B cell (primary cell): ENCODE results near the gene ARAP1. TPM values are rescaled to one million over a fixed set of nuclear protein-coding genes. Genes with fewer than 3 reads are reported as not detected.

ENCODE experiments used
- ATAC-seq: fragments of 200-7000 bp; cut with Tn5 transposase; one replicate; pipeline ENCODE4 v1.10.0; 2021; ENCODE audit warnings: low read depth, mild to moderate bottlenecking, moderate number of reproducible peaks, moderate library complexity
- CTCF ChIA-PET: fragments of 350-600 bp; sonication (Branson Sonifier 250); formaldehyde crosslinking; loops from one replicate; lab custom pipeline; 2021; ENCODE audit warnings: antibody characterized with exemption, inconsistent platforms; lab: Charles Lee
- POLR2A ChIA-PET: fragments of 350-600 bp; sonication (Branson Sonifier 250); formaldehyde crosslinking; loops from one replicate; lab custom pipeline; 2021; ENCODE audit warnings: antibody characterized with exemption; lab: Charles Lee
- DNase-seq: peaks from one replicate; pipeline ENCODE4 v3.0.0; 2013
- H2AFZ ChIP-seq: 2 replicates; pipeline ENCODE4 v1.6.1; 2012; ENCODE audit warnings: mild to moderate bottlenecking, low read depth, low read length; ENCODE audit not compliant: insufficient read depth, poor library complexity, severe bottlenecking
- H3K27ac ChIP-seq, 2 donors: 1 replicate in 1 of 2; 2 replicates in 1 of 2; pipeline ENCODE4 v1.5.1; 2012 to 2013; ENCODE audit warnings: low read length in 2 of 2, mild to moderate bottlenecking in 2 of 2, moderate library complexity in 1 of 2
- H3K27me3 ChIP-seq, 4 experiments: fragments of 200-600 bp in 1 of 4; sonication (generic) in 1 of 4; replicated peaks in 1 of 4; 1 replicate in 2 of 4; 2 replicates in 2 of 4; pipeline versions ENCODE4 v1.6.1 to v1.7.0; 2013 to 2016; ENCODE audit warnings: low read length in 3 of 4, mild to moderate bottlenecking in 2 of 4, mixed read lengths in 1 of 4, moderate library complexity in 1 of 4; ENCODE audit not compliant: insufficient read depth in 4 of 4, control insufficient read depth in 3 of 4; ENCODE audit errors: control extremely low read depth in 1 of 4
- H3K36me3 ChIP-seq, 2 experiments: replicated peaks in 1 of 2; 1 replicate in 1 of 2; 2 replicates in 1 of 2; pipeline versions ENCODE4 v1.6.1 to v1.7.1; 2013; ENCODE audit warnings: low read length in 1 of 2; ENCODE audit not compliant: insufficient read depth in 2 of 2, control insufficient read depth in 1 of 2; ENCODE audit errors: control extremely low read depth in 1 of 2, extremely low read depth in 1 of 2
- H3K4me1 ChIP-seq, 2 donors: fragments of 200-600 bp in 1 of 2; sonication (generic) in 1 of 2; 1 replicate in 1 of 2; 2 replicates in 1 of 2; pipeline versions ENCODE4 v1.5.1 to v1.6.1; 2013 to 2017; ENCODE audit warnings: low read length in 2 of 2; ENCODE audit not compliant: control insufficient read depth in 2 of 2, insufficient read depth in 2 of 2
- H3K4me2 ChIP-seq: replicated peaks from 2 replicates; pipeline ENCODE3; 2012; ENCODE audit warnings: mild to moderate bottlenecking, low read depth, low read length; ENCODE audit not compliant: poor library complexity, severe bottlenecking
- H3K4me3 ChIP-seq, 5 experiments: fragments of 200-600 bp in 1 of 5; sonication (generic) in 1 of 5; 1 replicate in 3 of 5; 2 replicates in 2 of 5; pipeline versions ENCODE4 v1.5.1 to v1.7.0; 2011 to 2016; ENCODE audit warnings: low read length in 4 of 5, mild to moderate bottlenecking in 4 of 5, low read depth in 2 of 5, control low read depth in 1 of 5, moderate library complexity in 1 of 5; ENCODE audit not compliant: insufficient read depth in 1 of 5; ENCODE audit errors: control extremely low read depth in 1 of 5, extremely low read depth in 1 of 5
- H3K79me2 ChIP-seq: fragments of 200-600 bp; sonication (generic); one replicate; pipeline ENCODE4 v1.6.0; 2016; ENCODE audit warnings: low read length; ENCODE audit not compliant: control insufficient read depth, insufficient read depth
- H3K9ac ChIP-seq: fragments of 200-600 bp; sonication (generic); 2 replicates; pipeline ENCODE4 v1.6.1; 2017; ENCODE audit warnings: mild to moderate bottlenecking, low read length, moderate library complexity
- H3K9me3 ChIP-seq, 3 donors: one replicate each; pipeline versions ENCODE4 v1.6.1 to v1.7.1; 2013; ENCODE audit warnings: low read length in 2 of 3; ENCODE audit not compliant: control insufficient read depth in 2 of 3, insufficient read depth in 1 of 3; ENCODE audit errors: control extremely low read depth in 1 of 3
- H4K20me1 ChIP-seq: 2 replicates; pipeline ENCODE4 v1.6.0; 2012; ENCODE audit warnings: mild to moderate bottlenecking, low read length; ENCODE audit not compliant: insufficient read depth, control insufficient read depth, poor library complexity, severe bottlenecking
- H3K27ac Mint-ChIP-seq: one replicate; pipeline ENCODE4 v1.8.0; 2021; ENCODE audit warnings: mixed read lengths
- H3K27me3 Mint-ChIP-seq: one replicate; pipeline ENCODE4 v1.8.0; 2021; ENCODE audit warnings: mixed read lengths
- H3K4me1 Mint-ChIP-seq: one replicate; pipeline ENCODE4 v1.8.0; 2021; ENCODE audit warnings: mixed read lengths
- H3K4me3 Mint-ChIP-seq: one replicate; pipeline ENCODE4 v1.8.0; 2021; ENCODE audit warnings: mixed read lengths
- H3K9me3 Mint-ChIP-seq: one replicate; pipeline ENCODE4 v1.8.0; 2022; ENCODE audit warnings: mixed read lengths; ENCODE audit not compliant: insufficient read depth
- EZH2 ChIP-seq: IDR thresholded peaks from 2 replicates; pipeline ENCODE4 v1.6.1; 2012; ENCODE audit warnings: borderline replicate concordance, low read depth, mild to moderate bottlenecking, moderate library complexity, low read length; ENCODE audit not compliant: insufficient read depth, poor library complexity, severe bottlenecking
- WGBS: methylation state at CpG from one replicate; pipeline ENCODE4 v1.1.5; 2013; ENCODE audit warnings: missing lambda C conversion rate; ENCODE audit not compliant: insufficient coverage; 5-methylcytosine and 5-hydroxymethylcytosine counted together
- intact Hi-C: fragments of 100-400 bp; cut with micrococcal nuclease; formaldehyde crosslinking; loops from one replicate; pipeline ENCODE4 v1.10.0; 2022
- polyA plus RNA-seq: library from polyadenylated mRNA; depleted of rRNA; stranded (reverse); fragments of >200 nt; gene quantifications from 2 replicates; pipeline ENCODE4 v1.2.3, GENCODE V29; 2012
- total RNA-seq, 2 donors: library from RNA; stranded (reverse); fragments of 120-200 nt in 1 of 2; gene quantifications; 1 replicate in 1 of 2; 2 replicates in 1 of 2; pipeline versions ENCODE4 v1.2.3 to v1.2.4, GENCODE V29; 2013 to 2022
- TF ChIP-seq, protein P1 (sequence below): fragments of 200-600 bp; IDR thresholded peaks from one replicate; pipeline ENCODE4 v1.8.0; 2022; ENCODE audit warnings: antibody characterized with exemption, mild to moderate bottlenecking

The ARAP1 gene
- total and polyA plus RNA-seq, 2 donors (not counting 1 experiment from before 2014, with no cell fraction given) = 143 to 242 TPM

DNA sequence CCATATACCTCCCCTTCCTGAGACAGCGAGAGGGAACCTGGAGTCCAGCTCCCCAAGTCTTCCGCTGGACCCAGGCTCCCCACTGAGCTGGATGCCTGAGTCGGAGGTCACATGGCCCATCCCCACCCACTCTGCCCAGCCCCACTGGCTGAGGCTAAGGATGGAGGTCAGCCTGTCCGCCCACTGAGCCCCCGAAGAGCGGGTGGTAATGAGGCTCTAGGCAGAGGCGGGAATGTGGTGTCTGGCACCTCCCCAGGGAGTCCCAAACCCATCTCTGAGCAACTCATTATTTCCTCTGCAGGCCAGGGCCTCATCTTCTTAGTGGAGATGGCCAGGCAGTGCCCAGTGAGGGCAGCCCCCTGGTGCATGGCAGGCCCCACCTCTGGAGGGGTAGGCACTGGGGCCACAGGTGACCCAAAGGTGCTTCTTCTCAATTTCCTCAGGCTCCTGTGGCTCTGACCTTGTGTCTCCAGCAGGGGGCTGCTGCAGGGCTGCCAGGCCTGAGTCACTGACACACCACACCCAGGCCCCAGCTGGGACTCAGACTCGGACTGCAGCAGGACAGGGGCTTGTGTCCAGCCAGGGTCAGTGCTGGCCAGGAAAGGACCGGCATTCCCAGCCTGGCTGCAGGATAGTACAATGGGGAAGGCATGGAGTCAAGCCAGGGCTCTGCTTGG, 67.8 kb downstream of the ARAP1 start:
- Histone ChIP-seq H3K36me3 (peaks cover 0 to 53% of the 10 kb centered on the region in 2 experiments), H3K27me3 (no peaks in the 10 kb centered on the region), H3K9ac (no peak overlapping the region), H3K79me2 (no peaks in the 10 kb centered on the region), H3K4me3 (no peak overlapping the region), H2AFZ (no peak overlapping the region), H3K9me3 (no peaks in the 10 kb centered on the region), H3K27ac (no peak overlapping the region), H3K4me2 (no peak overlapping the region), H3K4me1 (no peaks in the 10 kb centered on the region), H4K20me1 (peaks cover 30% of the 10 kb centered on the region)
- intact Hi-C loops = loop anchor here (1.0 to 5.0 kb wide), 4 partner anchors 38 to 558 kb away; no protein-coding TSS in a partner anchor
- peak; percentile 75 for ATAC-seq
- ChIA-PET CTCF (interaction anchor here (0.6 to 5.5 kb wide), 43 partner anchors 8 to 708 kb away, joined by 3 to 64 read pairs (median 4); partner anchors contain the start of gene STARD10), POLR2A (interaction anchor here (0.6 kb wide), 1 partner anchor 9 kb away, joined by 3 read pairs; no protein-coding TSS in a partner anchor)
- 93% methylated on average over 6 of the region's 9 CpGs for WGBS
- peaks cover 5% of the 10 kb centered on the region for H3K4me1 Mint-ChIP-seq
- DNase-seq = peak; percentile 63
- H3K27me3 Mint-ChIP-seq = no peaks in the 10 kb centered on the region
- TF ChIP-seq, protein P1, sequence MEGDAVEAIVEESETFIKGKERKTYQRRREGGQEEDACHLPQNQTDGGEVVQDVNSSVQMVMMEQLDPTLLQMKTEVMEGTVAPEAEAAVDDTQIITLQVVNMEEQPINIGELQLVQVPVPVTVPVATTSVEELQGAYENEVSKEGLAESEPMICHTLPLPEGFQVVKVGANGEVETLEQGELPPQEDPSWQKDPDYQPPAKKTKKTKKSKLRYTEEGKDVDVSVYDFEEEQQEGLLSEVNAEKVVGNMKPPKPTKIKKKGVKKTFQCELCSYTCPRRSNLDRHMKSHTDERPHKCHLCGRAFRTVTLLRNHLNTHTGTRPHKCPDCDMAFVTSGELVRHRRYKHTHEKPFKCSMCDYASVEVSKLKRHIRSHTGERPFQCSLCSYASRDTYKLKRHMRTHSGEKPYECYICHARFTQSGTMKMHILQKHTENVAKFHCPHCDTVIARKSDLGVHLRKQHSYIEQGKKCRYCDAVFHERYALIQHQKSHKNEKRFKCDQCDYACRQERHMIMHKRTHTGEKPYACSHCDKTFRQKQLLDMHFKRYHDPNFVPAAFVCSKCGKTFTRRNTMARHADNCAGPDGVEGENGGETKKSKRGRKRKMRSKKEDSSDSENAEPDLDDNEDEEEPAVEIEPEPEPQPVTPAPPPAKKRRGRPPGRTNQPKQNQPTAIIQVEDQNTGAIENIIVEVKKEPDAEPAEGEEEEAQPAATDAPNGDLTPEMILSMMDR = peak; percentile 17
- TF ChIP-seq EZH2 = no peak
- H3K4me3 Mint-ChIP-seq = no peak overlapping the region
- H3K9me3 Mint-ChIP-seq = no peaks in the 10 kb centered on the region
- H3K27ac Mint-ChIP-seq = peak overlapping the region; percentile 22

DNA sequence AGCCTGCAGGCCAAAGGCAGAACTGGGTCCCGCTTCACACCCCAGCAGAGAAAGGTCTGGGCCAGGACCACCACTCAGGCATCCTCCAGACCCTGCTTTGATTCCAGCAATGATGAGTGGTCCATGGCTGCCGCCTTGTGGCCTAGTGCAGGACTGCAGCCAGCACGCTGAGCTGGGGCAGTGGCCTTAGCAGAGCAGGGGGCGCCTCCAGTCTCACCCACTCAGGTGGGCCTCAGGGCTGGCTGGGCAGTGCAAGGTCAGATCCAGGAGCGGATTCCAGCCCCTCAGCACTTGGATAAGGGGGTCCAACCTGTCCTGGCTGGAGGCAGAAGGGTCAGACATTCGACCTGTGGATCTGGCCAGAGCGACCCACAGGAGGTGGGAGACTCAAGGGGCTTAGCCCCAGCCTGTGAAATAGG, 68.4 kb downstream of the ARAP1 start:
- CTCF ChIA-PET = interaction anchor here (0.6 to 5.5 kb wide), 36 partner anchors 8 to 707 kb away, joined by 3 to 64 read pairs (median 4); partner anchors contain the start of gene STARD10

More for the DNA sequence above, 68.4 kb downstream of the ARAP1 start:
- POLR2A ChIA-PET = no interaction called here
- TF ChIP-seq, protein P1 = peak; percentile 95
- no peak for TF ChIP-seq EZH2
- H3K36me3 ChIP-seq = peaks cover 0 to 47% of the 10 kb centered on the region in 2 experiments
- H4K20me1 ChIP-seq = peaks cover 30% of the 10 kb centered on the region
- Mint-ChIP-seq H3K27ac (no peak overlapping the region), H3K4me3 (no peak overlapping the region), H3K27me3 (no peaks in the 10 kb centered on the region), H3K4me1 (peaks cover 6% of the 10 kb centered on the region), H3K9me3 (no peaks in the 10 kb centered on the region)
- ATAC-seq (peak; percentile 74), DNase-seq (peak; percentile 76)
- H3K9me3 ChIP-seq = no peaks in the 10 kb centered on the region
- peak overlapping the region in 1 of 2 donors; percentile 11 for H3K27ac ChIP-seq
- H3K9ac ChIP-seq = no peak overlapping the region
- H3K4me2 ChIP-seq = no peak overlapping the region
- H3K79me2 ChIP-seq = no peaks in the 10 kb centered on the region
- WGBS = 51% methylated on average over 7 of the region's 7 CpGs
- H3K27me3 ChIP-seq = no peaks in the 10 kb centered on the region
- H2AFZ ChIP-seq = no peak overlapping the region
- intact Hi-C loops = loop anchor here (1.0 to 5.0 kb wide), 6 partner anchors 39 to 559 kb away; no protein-coding TSS in a partner anchor
- H3K4me1 ChIP-seq = no peaks in the 10 kb centered on the region
- H3K4me3 ChIP-seq = no peak overlapping the region
